CD14-positive monocyte (primary cell): ENCODE data around the gene ARHGAP44. TPM values are rescaled to one million over a fixed set of nuclear protein-coding genes. Genes with fewer than 3 reads are reported as not detected.

Experiments used
- DNase-seq, 3 donors: peaks; one replicate each; pipeline ENCODE4 v3.0.0-alpha.2; 2011 to 2022
- H2AFZ ChIP-seq: 2 replicates; pipeline ENCODE4 v1.6.0; 2012; ENCODE audit warnings: mild to moderate bottlenecking, low read depth, low read length, inconsistent platforms; ENCODE audit not compliant: insufficient read depth, poor library complexity, severe bottlenecking
- H3K27ac ChIP-seq, 2 donors: 1 replicate in 1 of 2; 2 replicates in 1 of 2; pipeline ENCODE4 v1.5.1; 2012 to 2013; ENCODE audit warnings: low read length in 2 of 2, control low read depth in 1 of 2, inconsistent platforms in 1 of 2, low read depth in 1 of 2, mild to moderate bottlenecking in 1 of 2
- H3K27me3 ChIP-seq, 2 donors: one replicate each; pipeline versions ENCODE4 v1.6.0 to v1.6.1; 2011 to 2013; ENCODE audit warnings: low read length in 2 of 2; ENCODE audit not compliant: control insufficient read depth in 2 of 2, insufficient read depth in 2 of 2
- H3K36me3 ChIP-seq, 2 donors: replicated peaks in 1 of 2; 1 replicate in 1 of 2; 2 replicates in 1 of 2; pipeline versions ENCODE4 v1.5.1 to v1.6.1; 2012 to 2013; ENCODE audit warnings: low read length in 2 of 2, control low read depth in 1 of 2, inconsistent platforms in 1 of 2, mild to moderate bottlenecking in 1 of 2; ENCODE audit not compliant: insufficient read depth in 2 of 2, control insufficient read depth in 1 of 2
- H3K4me1 ChIP-seq, 2 donors: 1 replicate in 1 of 2; 2 replicates in 1 of 2; pipeline versions ENCODE4 v1.5.1 to v1.6.1; 2012 to 2013; ENCODE audit warnings: low read length in 2 of 2, control low read depth in 1 of 2, inconsistent platforms in 1 of 2, mild to moderate bottlenecking in 1 of 2, moderate library complexity in 1 of 2; ENCODE audit not compliant: insufficient read depth in 2 of 2, control insufficient read depth in 1 of 2
- H3K4me2 ChIP-seq: replicated peaks from 2 replicates; pipeline ENCODE3; 2012; ENCODE audit warnings: low read length, moderate library complexity, mild to moderate bottlenecking; ENCODE audit not compliant: poor library complexity, severe bottlenecking; ENCODE audit errors: extremely low read depth
- H3K4me3 ChIP-seq, 3 experiments: fragments of 200-600 bp in 1 of 3; sonication (generic) in 1 of 3; replicated peaks in 1 of 3; 1 replicate in 2 of 3; 2 replicates in 1 of 3; pipeline ENCODE4 v1.5.1; 2011 to 2013; ENCODE audit warnings: low read length in 3 of 3, mild to moderate bottlenecking in 3 of 3, control low read depth in 2 of 3, low read depth in 2 of 3, inconsistent platforms in 1 of 3, moderate library complexity in 1 of 3
- H3K79me2 ChIP-seq: 2 replicates; pipeline ENCODE4 v1.6.0; 2012; ENCODE audit warnings: mild to moderate bottlenecking, control low read depth, inconsistent platforms, low read length, moderate library complexity; ENCODE audit not compliant: insufficient read depth
- H3K9ac ChIP-seq: 2 replicates; pipeline ENCODE4 v1.6.0; 2017; ENCODE audit warnings: low read length, mild to moderate bottlenecking; ENCODE audit not compliant: insufficient read depth, poor library complexity, severe bottlenecking
- H3K9me3 ChIP-seq, 2 donors: replicated peaks in 1 of 2; 1 replicate in 1 of 2; 2 replicates in 1 of 2; pipeline versions ENCODE4 v1.5.1 to v1.6.1; 2012 to 2013; ENCODE audit warnings: low read length in 2 of 2, control low read depth in 1 of 2; ENCODE audit not compliant: control insufficient read depth in 1 of 2, insufficient read depth in 1 of 2
- H4K20me1 ChIP-seq: 2 replicates; pipeline ENCODE4 v1.6.0; 2012; ENCODE audit warnings: mild to moderate bottlenecking, low read length, control low read depth, moderate library complexity; ENCODE audit not compliant: insufficient read depth
- H3K27ac Mint-ChIP-seq, 7 donors: one replicate each; pipeline ENCODE4 v1.8.0; 2020; ENCODE audit warnings: mild to moderate bottlenecking in 7 of 7, mixed read lengths in 7 of 7, moderate library complexity in 6 of 7, inconsistent platforms in 2 of 7
- H3K27me3 Mint-ChIP-seq, 3 donors: one replicate each; pipeline ENCODE4 v1.8.0; 2021 to 2022; ENCODE audit warnings: low read depth in 3 of 3, mild to moderate bottlenecking in 3 of 3, mixed read lengths in 3 of 3, moderate library complexity in 3 of 3, inconsistent platforms in 1 of 3
- H3K36me3 Mint-ChIP-seq, 2 donors: one replicate each; pipeline ENCODE4 v1.8.0; 2020; ENCODE audit warnings: mixed read lengths in 2 of 2, inconsistent platforms in 1 of 2, mild to moderate bottlenecking in 1 of 2
- H3K4me1 Mint-ChIP-seq: one replicate; pipeline ENCODE4 v1.8.0; 2020; ENCODE audit warnings: mild to moderate bottlenecking, mixed read lengths
- H3K4me3 Mint-ChIP-seq, 2 donors: one replicate each; pipeline ENCODE4 v1.8.0; 2020; ENCODE audit warnings: mild to moderate bottlenecking in 2 of 2, mixed read lengths in 2 of 2, moderate library complexity in 1 of 2
- H3K9me3 Mint-ChIP-seq, 7 donors: one replicate each; pipeline ENCODE4 v1.8.0; 2020 to 2022; ENCODE audit warnings: mixed read lengths in 7 of 7, mild to moderate bottlenecking in 6 of 7, moderate library complexity in 6 of 7, inconsistent platforms in 2 of 7
- CTCF ChIP-seq: fragments of 200-600 bp; IDR thresholded peaks from one replicate; pipeline ENCODE4 v1.8.0; 2022; ENCODE audit warnings: antibody characterized with exemption, mild to moderate bottlenecking
- WGBS: methylation state at CpG from one replicate; pipeline ENCODE4 v1.1.5; 2013; ENCODE audit warnings: missing lambda C conversion rate; ENCODE audit not compliant: insufficient coverage; 5-methylcytosine and 5-hydroxymethylcytosine counted together
- intact Hi-C, 2 donors: fragments of 100-400 bp; cut with micrococcal nuclease; formaldehyde crosslinking; loops; one replicate each; pipeline versions ENCODE4 v1.15.0 to v1.15.1; 2023
- polyA plus RNA-seq, 3 donors: library from polyadenylated mRNA; depleted of rRNA in 1 of 3; unstranded in 2 of 3; stranded (reverse) in 1 of 3; fragments of 300-500 nt in 2 of 3; fragments of >200 nt in 1 of 3; fragmentation: Illumina TruSeq in 2 of 3; gene quantifications; 1 replicate in 2 of 3; 2 replicates in 1 of 3; pipeline ENCODE4 v1.2.3, GENCODE V29; 2012 to 2021

ARHGAP44 gene
- polyA plus RNA-seq, 3 donors: not detected

GRCh38 chr17:13029340-13029739, 240.0 kb downstream of the ARHGAP44 start:
- H3K9me3 ChIP-seq: no peaks in the 10 kb centered on the region
- H3K9ac ChIP-seq: no peak overlapping the region
- no CpG with 5 or more reads among the region's 2 CpGs for WGBS
- no peak overlapping the region for H3K4me3 ChIP-seq
- H3K79me2 ChIP-seq: no peaks in the 10 kb centered on the region
- H3K4me3 Mint-ChIP-seq: no peak overlapping the region
- no peak overlapping the region for H3K27ac Mint-ChIP-seq
- intact Hi-C loops: no loop called here
- H3K27me3 Mint-ChIP-seq: peaks cover 0 to 8% (median 3%) of the 10 kb centered on the region in 3 donors
- H3K27ac ChIP-seq: no peak overlapping the region
- no peak overlapping the region for H3K4me2 ChIP-seq
- H3K36me3 Mint-ChIP-seq: no peaks in the 10 kb centered on the region
- no peak for TF ChIP-seq CTCF
- peaks cover 17% of the 10 kb centered on the region for H3K4me1 Mint-ChIP-seq
- no peaks in the 10 kb centered on the region for H4K20me1 ChIP-seq
- no peak for DNase-seq
- peaks cover 0 to 7% (median 1%) of the 10 kb centered on the region in 7 donors for H3K9me3 Mint-ChIP-seq
- no peaks in the 10 kb centered on the region for H3K36me3 ChIP-seq
- peaks cover 0 to 7% of the 10 kb centered on the region in 2 donors for H3K4me1 ChIP-seq
- no peaks in the 10 kb centered on the region for H3K27me3 ChIP-seq
- no peak overlapping the region for H2AFZ ChIP-seq

DNA sequence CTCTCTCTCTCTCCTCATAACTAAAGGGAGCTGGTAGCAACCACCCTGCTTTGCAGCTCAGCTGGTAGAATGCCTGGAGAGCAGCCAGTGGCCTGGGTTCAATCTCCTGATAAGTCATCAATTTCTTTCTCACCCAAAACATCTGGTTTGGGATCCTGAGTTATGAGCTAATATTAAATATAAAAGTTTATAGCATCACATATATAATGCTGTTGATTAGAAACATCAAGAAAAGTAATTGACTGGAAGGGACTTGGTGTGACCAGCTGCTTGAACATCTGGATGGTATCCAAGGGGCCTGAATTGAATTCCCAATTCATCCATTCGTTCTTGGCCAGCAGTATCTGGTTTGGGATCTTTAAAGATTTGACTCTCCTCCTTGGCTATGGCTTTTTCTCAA, 240.8 kb downstream of the ARHGAP44 start:
- Histone ChIP-seq H3K4me1 (peaks cover 0 to 7% of the 10 kb centered on the region in 2 donors), H3K9me3 (peaks cover 0 to under 1% of the 10 kb centered on the region in 2 donors), H3K27ac (no peak overlapping the region), H3K9ac (no peak overlapping the region), H3K36me3 (no peaks in the 10 kb centered on the region), H3K79me2 (no peaks in the 10 kb centered on the region), H2AFZ (no peak overlapping the region), H3K4me3 (no peak overlapping the region), H4K20me1 (no peaks in the 10 kb centered on the region), H3K4me2 (no peak overlapping the region), H3K27me3 (no peaks in the 10 kb centered on the region)
- no peak for TF ChIP-seq CTCF
- no CpG with 5 or more reads among the region's 1 CpG for WGBS
- Mint-ChIP-seq H3K27me3 (peaks cover 0 to 8% (median 3%) of the 10 kb centered on the region in 3 donors), H3K27ac (no peak overlapping the region), H3K4me3 (no peak overlapping the region), H3K4me1 (peaks cover 9% of the 10 kb centered on the region), H3K36me3 (no peaks in the 10 kb centered on the region), H3K9me3 (peaks cover 0 to 12% (median 3%) of the 10 kb centered on the region in 7 donors)
- no peak for DNase-seq
- intact Hi-C loops: no loop called here
